ENCODE measurements around the gene FAAH.

FAAH gene

GRCh38 chr1:46394108-46394871 is at the start of gene FAAH:
TSS of gene FAAH (plus strand) at chr1:46394317. CDS start at chr1:46394349, 32 bp downstream.
- TF ChIP-seq YY1 (IDR thresholded peaks at IDR 0.05; ENCODE audit: low read depth): peak; percentile 69
- no peak for TF ChIP-seq FOXM1 (IDR thresholded peaks at IDR 0.05; ENCODE audit: borderline replicate concordance, low read depth)
- peak; percentile 66; the same call in 1 of the 2 replicates for TF ChIP-seq ZBTB7A (IDR thresholded peaks at IDR 0.05; ENCODE audit: low read depth)
- TF ChIP-seq RAD21 (IDR thresholded peaks at IDR 0.05; ENCODE audit: low read depth): no peak
- peak; percentile 99 for TF ChIP-seq MAX (IDR thresholded peaks at IDR 0.05)
- no peak for TF ChIP-seq CEBPB (IDR thresholded peaks at IDR 0.05)
- TF ChIP-seq USF1 (IDR thresholded peaks at IDR 0.05): no peak
- no peak for TF ChIP-seq CREB1 (IDR thresholded peaks at IDR 0.05; ENCODE audit: low read depth)
- TF ChIP-seq NFIC (IDR thresholded peaks at IDR 0.05): peak; percentile 37
- TF ChIP-seq REST (IDR thresholded peaks at IDR 0.05; ENCODE audit: low read depth): no peak

- no peak for TF ChIP-seq RAD21 (IDR thresholded peaks at IDR 0.05; ENCODE audit: low read depth)
- no peak for TF ChIP-seq YY1 (IDR thresholded peaks at IDR 0.05; ENCODE audit: low read depth)
- TF ChIP-seq NFIC (IDR thresholded peaks at IDR 0.05): no peak
These were observed 49.6 kb upstream of the FAAH start for GRCh38 chr1:46344481-46344880.

GRCh38 chr1:46345281-46345680 is 48.8 kb upstream of the FAAH start:
- TF ChIP-seq TEAD4 (IDR thresholded peaks at IDR 0.05) (no peak), YY1 (IDR thresholded peaks at IDR 0.05; ENCODE audit: low read depth) (no peak), MAX (IDR thresholded peaks at IDR 0.05) (no peak)

- TF ChIP-seq ZBTB7A (IDR thresholded peaks at IDR 0.05; ENCODE audit: low read depth) (no peak), EP300 (IDR thresholded peaks at IDR 0.05; ENCODE audit: borderline replicate concordance) (no peak), CREB1 (IDR thresholded peaks at IDR 0.05; ENCODE audit: low read depth) (no peak), REST (IDR thresholded peaks at IDR 0.05; ENCODE audit: low read depth) (no peak), YY1 (IDR thresholded peaks at IDR 0.05; ENCODE audit: low read depth) (no peak), TEAD4 (IDR thresholded peaks at IDR 0.05) (no peak), TCF12 (IDR thresholded peaks at IDR 0.05; ENCODE audit: low read depth) (no peak), TAF1 (IDR thresholded peaks at IDR 0.05; ENCODE audit: low read depth) (no peak), CEBPB (IDR thresholded peaks at IDR 0.05) (no peak), USF1 (IDR thresholded peaks at IDR 0.05) (no peak), EGR1 (IDR thresholded peaks at IDR 0.05) (no peak), NFIC (IDR thresholded peaks at IDR 0.05) (no peak)
These were observed 41.8 kb upstream of the FAAH start for GRCh38 chr1:46352363-46352762.

- peak; percentile 50; the same call in 1 of the 2 replicates for TF ChIP-seq CEBPB (IDR thresholded peaks at IDR 0.05)
These were observed 38.2 kb upstream of the FAAH start for GRCh38 chr1:46355920-46356319.

GRCh38 chr1:46362158-46362557 is 32.0 kb upstream of the FAAH start:
- TF ChIP-seq EGR1 (IDR thresholded peaks at IDR 0.05): no peak
- no peak for TF ChIP-seq FOXM1 (IDR thresholded peaks at IDR 0.05; ENCODE audit: borderline replicate concordance, low read depth)
- TF ChIP-seq YY1 (IDR thresholded peaks at IDR 0.05; ENCODE audit: low read depth): no peak
- no peak for TF ChIP-seq EP300 (IDR thresholded peaks at IDR 0.05; ENCODE audit: borderline replicate concordance)

- TF ChIP-seq TCF12 (IDR thresholded peaks at IDR 0.05; ENCODE audit: low read depth): no peak
- TF ChIP-seq ZBTB7A (IDR thresholded peaks at IDR 0.05; ENCODE audit: low read depth): no peak
- no peak for TF ChIP-seq NFIC (IDR thresholded peaks at IDR 0.05)
- TF ChIP-seq CEBPB (IDR thresholded peaks at IDR 0.05): no peak
- no peak for TF ChIP-seq REST (IDR thresholded peaks at IDR 0.05; ENCODE audit: low read depth)
- TF ChIP-seq RAD21 (IDR thresholded peaks at IDR 0.05; ENCODE audit: low read depth): no peak
- TF ChIP-seq TAF1 (IDR thresholded peaks at IDR 0.05; ENCODE audit: low read depth): no peak
- no peak for TF ChIP-seq EP300 (IDR thresholded peaks at IDR 0.05; ENCODE audit: borderline replicate concordance)
- no peak for TF ChIP-seq TEAD4 (IDR thresholded peaks at IDR 0.05)
- no peak for TF ChIP-seq CREB1 (IDR thresholded peaks at IDR 0.05; ENCODE audit: low read depth)
- TF ChIP-seq FOXM1 (IDR thresholded peaks at IDR 0.05; ENCODE audit: borderline replicate concordance, low read depth): no peak
- TF ChIP-seq USF1 (IDR thresholded peaks at IDR 0.05): no peak
- no peak for TF ChIP-seq YY1 (IDR thresholded peaks at IDR 0.05; ENCODE audit: low read depth)
- TF ChIP-seq MAX (IDR thresholded peaks at IDR 0.05): no peak
- TF ChIP-seq EGR1 (IDR thresholded peaks at IDR 0.05): no peak
These were observed 31.0 kb upstream of the FAAH start for GRCh38 chr1:46363121-46363520.
